ENCODE results near the gene USH1C.

- TF ChIP-seq POLR2AphosphoS5 (IDR thresholded peaks at IDR 0.05) (no peak), CTCF (IDR thresholded peaks at IDR 0.05) (no peak), POLR2A (IDR thresholded peaks at IDR 0.05) (no peak), EP300 (IDR thresholded peaks at IDR 0.05) (no peak)
Measured at GRCh38 chr11:17531071-17531600, 13.1 kb downstream of the USH1C start.
